HepG2 (cell line): ENCODE measurements around the gene GAS6. TPM values are rescaled to one million over a fixed set of nuclear protein-coding genes. Genes with fewer than 3 reads are reported as not detected.
"Not testable (repeated sequence)": the region's sequence is repeated elsewhere in the genome, so short reads cannot be mapped to it uniquely, and the experiment has no call there.

ENCODE experiments used
- ATAC-seq: fragments of 200-7000 bp; cut with Tn5 transposase; 3 replicates; pipeline ENCODE4 v1.9.1; 2020; ENCODE audit warnings: mild to moderate bottlenecking, moderate library complexity
- BruUV-seq: library from RNA; stranded (reverse); fragments of 400-500 nt; replicated peaks from 2 replicates; lab custom pipeline; 2021; lab: Mats Ljungman, UMichigan
- CTCF ChIA-PET: fragments of 300-600 bp; formaldehyde crosslinking; extraction: SDS; loops from one replicate; lab custom pipeline; 2021; ENCODE audit warnings: low total read pairs, inconsistent platforms, low intra/inter-chr PET ratio; lab: Yijun Ruan, JAX
- POLR2A ChIA-PET: fragments of 350-600 bp; sonication (Branson Sonifier 250); formaldehyde crosslinking; loops from one replicate; lab custom pipeline; 2020; ENCODE audit warnings: antibody characterized with exemption, inconsistent platforms; lab: Yijun Ruan, JAX
- DNase-seq: peaks from one replicate; pipeline ENCODE4 v3.0.0-alpha.2; 2015; ENCODE audit warnings: low spot score
- FAIRE-seq: peaks from 3 replicates; lab custom pipeline; 2011; peaks lifted over from hg19 to GRCh38; lab: Jason Lieb, UNC
- H2AFZ ChIP-seq: one replicate; pipeline ENCODE4 v1.6.1; 2011; ENCODE audit warnings: low read length, inconsistent platforms
- H3K27ac ChIP-seq: fragments of 300-600 bp; 3 replicates; pipeline ENCODE4 v1.8.0; 2011; ENCODE audit warnings: mixed run types, mild to moderate bottlenecking, mixed read lengths, low read length, inconsistent platforms; ENCODE audit not compliant: insufficient read depth; ENCODE audit errors: extremely low read length
- H3K27me3 ChIP-seq, 2 experiments: fragments of 200-600 bp in 1 of 2; 2 replicates in 1 of 2; 3 replicates in 1 of 2; pipeline versions ENCODE4 v1.6.0 to v1.8.0; 2011; ENCODE audit warnings: low read length in 2 of 2, mild to moderate bottlenecking in 2 of 2, moderate library complexity in 2 of 2, inconsistent platforms in 1 of 2; ENCODE audit not compliant: insufficient read depth in 2 of 2, control insufficient read depth in 1 of 2
- H3K36me3 ChIP-seq, 2 experiments: fragments of 200-600 bp in 1 of 2; replicated peaks in 1 of 2; 2 replicates in 1 of 2; 3 replicates in 1 of 2; pipeline versions ENCODE4 v1.5.1 to v1.8.0; 2011; ENCODE audit warnings: low read length in 2 of 2, inconsistent platforms in 1 of 2; ENCODE audit not compliant: insufficient read depth in 2 of 2, control insufficient read depth in 1 of 2
- H3K4me1 ChIP-seq: 2 replicates; pipeline ENCODE4 v1.5.1; 2012; ENCODE audit warnings: low read length, inconsistent platforms; ENCODE audit not compliant: insufficient read depth
- H3K4me2 ChIP-seq: 2 replicates; pipeline ENCODE4 v1.6.0; 2011; ENCODE audit warnings: low read depth, low read length, inconsistent platforms
- H3K4me3 ChIP-seq, 3 experiments: fragments of 200-600 bp in 1 of 3; sonication (generic), shearing (Covaris generic) in 1 of 3; replicated peaks in 1 of 3; 2 replicates each; pipeline ENCODE4 v1.5.1; 2011 to 2016; ENCODE audit warnings: low read length in 3 of 3, inconsistent platforms in 2 of 3, low read depth in 2 of 3, mild to moderate bottlenecking in 2 of 3, control low read depth in 1 of 3, mixed read lengths in 1 of 3; ENCODE audit not compliant: insufficient read depth in 1 of 3
- H3K79me2 ChIP-seq: one replicate; pipeline ENCODE4 v1.6.1; 2011; ENCODE audit warnings: low read length, inconsistent platforms; ENCODE audit not compliant: insufficient read depth
- H3K9ac ChIP-seq: 2 replicates; pipeline ENCODE4 v1.6.0; 2011; ENCODE audit warnings: mild to moderate bottlenecking, low read depth, low read length, inconsistent platforms; ENCODE audit not compliant: insufficient read depth
- H3K9me3 ChIP-seq: 2 replicates; pipeline ENCODE4 v1.5.1; 2012; ENCODE audit warnings: mild to moderate bottlenecking, low read length
- H4K20me1 ChIP-seq: 2 replicates; pipeline ENCODE4 v1.6.0; 2011; ENCODE audit warnings: inconsistent platforms, mild to moderate bottlenecking, low read length, moderate library complexity; ENCODE audit not compliant: insufficient read depth
- CBX2 ChIP-seq, 2 experiments: fragments of 200-600 bp in 1 of 2; sonication (generic); formaldehyde crosslinking in 1 of 2; IDR thresholded peaks; 2 replicates each; pipeline versions ENCODE4 v1.7.0 to v1.8.1; 2018 to 2022; ENCODE audit warnings: low read depth in 2 of 2, low read length in 1 of 2, mild to moderate bottlenecking in 1 of 2, missing genetic modification reagents in 1 of 2
- HNRNPL ChIP-seq: fragments of 200-400 bp; formaldehyde crosslinking; IDR thresholded peaks from 2 replicates; pipeline ENCODE4 v1.6.1; 2017; ENCODE audit warnings: mild to moderate bottlenecking, low read depth, low read length
- TEAD3 ChIP-seq: optimal IDR thresholded peaks from 2 replicates; pipeline ENCODE3; 2016; ENCODE audit warnings: borderline replicate concordance
- WGBS: methylation state at CpG from one replicate; pipeline ENCODE4 v1.1.6; 2017; ENCODE audit warnings: low lambda C conversion rate; 5-methylcytosine and 5-hydroxymethylcytosine counted together
- in situ Hi-C: cut with HindIII; loops from 2 replicates; pipeline ENCODE4 v1.10.0; 2017; ENCODE audit warnings: low pct_unique_long_range_greater_than_20kb; ENCODE audit not compliant: extremely low pct_ligation_motif_present
- intact Hi-C: fragments of 100-400 bp; cut with micrococcal nuclease; formaldehyde crosslinking; loops from one replicate; pipeline ENCODE4 v1.10.0; 2022; ENCODE audit not compliant: unreplicated experiment
- polyA plus RNA-seq, 8 experiments: library from polyadenylated mRNA; depleted of rRNA in 3 of 8; stranded (reverse) in 7 of 8; unstranded in 1 of 8; fragments of >200 nt; fragmentation: Illumina TruSeq in 4 of 8; extraction: Trizol in 4 of 8; gene quantifications; 2 replicates each; pipeline versions ENCODE4 v1.2.1 to v1.2.3, GENCODE V29; 2011 to 2016; ENCODE audit warnings: low read depth in 4 of 8, missing spikeins in 1 of 8, mixed read lengths in 1 of 8; ENCODE audit not compliant: insufficient read depth in 1 of 8
- total RNA-seq, 5 experiments: library from RNA; depleted of rRNA; stranded (reverse); fragments of >200 nt; fragmentation: Illumina TruSeq; extraction: Trizol; gene quantifications; 2 replicates each; pipeline ENCODE4 v1.2.3, GENCODE V29; 2016; ENCODE audit warnings: low read depth in 1 of 5
- TF ChIP-seq, protein P1 (sequence below): sonication (generic); formaldehyde crosslinking; IDR thresholded peaks from 2 replicates; pipeline ENCODE4 v1.4.0; 2020; ENCODE audit warnings: mild to moderate bottlenecking, low read depth, missing genetic modification reagents

Gene GAS6
- total and polyA plus RNA-seq, 2 of the 13 experiments (the other 11 are each of a cell fraction or from before 2014, with no cell fraction given) = 0.09 to 0.24 TPM

DNA sequence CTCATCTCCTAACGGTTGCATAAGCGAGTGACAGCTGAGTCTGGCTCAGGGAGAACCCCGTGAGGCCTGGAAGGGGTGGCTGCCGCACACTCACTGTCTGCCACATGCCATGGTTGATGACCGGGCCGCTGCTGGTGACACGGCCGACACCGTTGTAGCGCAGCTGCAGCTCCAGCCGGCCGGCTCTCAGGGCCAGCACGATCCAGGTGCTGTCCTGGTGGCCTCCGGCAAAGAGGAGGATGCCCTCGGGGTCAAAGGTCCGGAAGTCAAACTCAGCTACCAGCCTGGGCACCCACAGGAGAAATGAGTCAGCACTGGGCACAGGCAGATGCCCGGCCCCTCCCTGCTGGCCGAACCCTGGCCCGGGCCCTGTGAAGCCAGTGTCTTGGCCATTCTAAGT is 31.7 kb downstream of the GAS6 start:
- no TSS peak for BruUV-seq
- POLR2A ChIA-PET = no interaction called here
- FAIRE-seq (no peak), ATAC-seq (no peak), DNase-seq (no peak)
- H3K9me3 ChIP-seq = no peaks in the 10 kb centered on the region
- H3K4me3 ChIP-seq = no peak overlapping the region
- intact Hi-C loops = no loop called here
- no peak overlapping the region for H3K9ac ChIP-seq
- no peak overlapping the region for H3K4me2 ChIP-seq
- no peaks in the 10 kb centered on the region for H3K79me2 ChIP-seq
- H3K4me1 ChIP-seq = peaks cover 5% of the 10 kb centered on the region
- H2AFZ ChIP-seq = no peak overlapping the region
- CTCF ChIA-PET = no interaction called here
- no peaks in the 10 kb centered on the region; a peak in 1 of 5 replicates for H3K27me3 ChIP-seq
- no CpG with 5 or more reads among the region's 19 CpGs for WGBS
- no peak overlapping the region for H3K27ac ChIP-seq
- H3K36me3 ChIP-seq = no peaks in the 10 kb centered on the region
- no peaks in the 10 kb centered on the region for H4K20me1 ChIP-seq
- in situ Hi-C loops = no loop called here
- TF ChIP-seq CBX2 (IDR thresholded peaks at IDR 0.05; ENCODE audit: low read depth, low read length) (no peak), CBX2 (CRISPR knock-in tag; IDR thresholded peaks at IDR 0.05; ENCODE audit: low read depth) (no peak), HNRNPL (peak; percentile 69; the same call in 1 of the 2 replicates)

DNA sequence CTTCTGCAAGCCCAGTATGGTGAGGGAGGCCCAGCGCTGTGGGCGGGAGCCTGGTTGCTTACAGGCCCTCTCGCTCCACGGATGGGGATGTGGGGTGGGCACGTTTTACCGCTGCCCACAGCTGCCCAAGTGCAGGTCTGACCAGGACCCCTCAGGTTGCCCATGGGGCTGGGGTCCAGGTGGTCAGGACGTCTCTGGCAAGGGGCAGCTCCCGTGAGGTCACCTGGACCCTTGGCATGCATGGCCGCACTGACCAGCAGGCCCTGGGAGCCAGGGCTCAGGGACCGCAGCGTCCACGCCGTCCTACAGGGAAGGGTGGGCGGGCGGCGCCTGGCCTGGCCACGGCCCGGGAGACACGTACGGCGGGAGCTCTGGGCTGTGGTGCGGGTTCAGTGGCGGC is 32.8 kb downstream of the GAS6 start:
- Histone ChIP-seq H3K4me2 (no peak overlapping the region), H3K36me3 (no peaks in the 10 kb centered on the region)
- no peak for ATAC-seq

DNA sequence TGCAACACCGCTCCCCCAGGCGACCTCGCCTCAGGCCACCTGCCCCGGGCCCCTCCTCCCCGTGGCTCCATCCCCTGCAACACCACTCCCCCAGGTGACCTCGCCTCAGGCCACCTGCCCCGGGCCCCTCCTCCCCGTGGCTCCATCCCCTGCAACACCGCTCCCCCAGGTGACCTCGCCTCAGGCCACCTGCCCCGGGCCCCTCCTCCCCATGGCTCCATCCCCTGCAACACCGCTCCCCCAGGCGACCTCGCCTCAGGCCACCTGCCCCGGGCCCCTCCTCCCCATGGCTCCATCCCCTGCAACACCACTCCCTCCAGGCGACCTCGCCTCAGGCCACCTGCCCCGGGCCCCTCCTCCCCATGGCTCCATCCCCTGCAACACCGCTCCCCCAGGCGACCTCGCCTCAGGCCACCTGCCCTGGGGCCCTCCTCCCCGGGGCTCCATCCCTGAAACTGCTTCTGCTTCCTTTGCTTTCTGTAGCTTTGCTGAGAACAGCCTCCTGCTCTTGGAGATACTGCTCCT is 33.4 kb downstream of the GAS6 start:
- DNase-seq, H4K20me1 ChIP-seq, BruUV-seq, H3K27ac ChIP-seq, POLR2A ChIA-PET, in situ Hi-C loops, H3K27me3 ChIP-seq, H3K36me3 ChIP-seq, intact Hi-C loops, H3K4me1 ChIP-seq, H3K9ac ChIP-seq, H3K9me3 ChIP-seq, H2AFZ ChIP-seq, H3K79me2 ChIP-seq, ATAC-seq, CTCF ChIA-PET, FAIRE-seq, H3K4me2 ChIP-seq, H3K4me3 ChIP-seq: not testable (repeated sequence)
- WGBS = 25% methylated on average over 11 of the region's 22 CpGs

More for the DNA sequence above, 32.8 kb downstream of the GAS6 start:
- POLR2A ChIA-PET = no interaction called here
- Histone ChIP-seq H3K27me3 (no peaks in the 10 kb centered on the region; a peak in 1 of 5 replicates), H3K79me2 (no peaks in the 10 kb centered on the region), H3K9me3 (no peaks in the 10 kb centered on the region), H3K9ac (no peak overlapping the region), H3K4me3 (no peak overlapping the region), H3K4me1 (no peaks in the 10 kb centered on the region), H2AFZ (no peak overlapping the region), H4K20me1 (no peaks in the 10 kb centered on the region), H3K27ac (no peak overlapping the region)
- no peak for TF ChIP-seq TEAD3 (CRISPR knock-in tag)
- TF ChIP-seq, protein P1, sequence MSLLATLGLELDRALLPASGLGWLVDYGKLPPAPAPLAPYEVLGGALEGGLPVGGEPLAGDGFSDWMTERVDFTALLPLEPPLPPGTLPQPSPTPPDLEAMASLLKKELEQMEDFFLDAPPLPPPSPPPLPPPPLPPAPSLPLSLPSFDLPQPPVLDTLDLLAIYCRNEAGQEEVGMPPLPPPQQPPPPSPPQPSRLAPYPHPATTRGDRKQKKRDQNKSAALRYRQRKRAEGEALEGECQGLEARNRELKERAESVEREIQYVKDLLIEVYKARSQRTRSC (CRISPR knock-in tag) = no peak
- WGBS = 63% methylated on average over 12 of the region's 23 CpGs
- no TSS peak for BruUV-seq
- no peak for DNase-seq
- in situ Hi-C loops = no loop called here
- FAIRE-seq = no peak
- CTCF ChIA-PET = no interaction called here
- intact Hi-C loops = no loop called here
